Type B pancreatic cell (in vitro differentiated cells): Measurements from ENCODE around the gene CAPN5. TPM values are rescaled to one million over a fixed set of nuclear protein-coding genes. Genes with fewer than 3 reads are reported as not detected.

Source experiments
- DNase-seq: peaks from one replicate; pipeline ENCODE4 v3.0.0; 2021; ENCODE audit warnings: mixed read lengths; ENCODE audit not compliant: unreplicated experiment; ENCODE audit errors: extremely low spot score
- H3K27ac Mint-ChIP-seq: 2 replicates; pipeline ENCODE4 v1.8.0; 2021; ENCODE audit warnings: mild to moderate bottlenecking, mixed read lengths
- H3K27me3 Mint-ChIP-seq: 2 replicates; pipeline ENCODE4 v1.8.0; 2021; ENCODE audit warnings: mixed read lengths
- H3K36me3 Mint-ChIP-seq: 2 replicates; pipeline ENCODE4 v1.8.0; 2021; ENCODE audit warnings: mixed read lengths
- H3K4me1 Mint-ChIP-seq: one replicate; pipeline ENCODE4 v1.8.0; 2021; ENCODE audit warnings: mixed read lengths; ENCODE audit not compliant: unreplicated experiment
- H3K4me3 Mint-ChIP-seq: 2 replicates; pipeline ENCODE4 v1.8.0; 2021; ENCODE audit warnings: mild to moderate bottlenecking, mixed read lengths
- H3K9me3 Mint-ChIP-seq: 2 replicates; pipeline ENCODE4 v1.8.0; 2021; ENCODE audit warnings: mixed read lengths
- CTCF ChIP-seq: fragments of 200-600 bp; sonication (generic); conservative IDR thresholded peaks from 2 replicates; pipeline ENCODE4 v1.5.0; 2021; ENCODE audit warnings: antibody characterized with exemption, mild to moderate bottlenecking
- total RNA-seq: library from RNA; stranded (reverse); gene quantifications from 2 replicates; pipeline ENCODE4 v1.2.1, GENCODE V29; 2021; ENCODE audit warnings: low replicate concordance

The CAPN5 gene
- total RNA-seq, 1 donor from 2014 or later, result 18.8 TPM

GRCh38 chr11:77071671-77072605, 5.2 kb downstream of the CAPN5 start:
- Mint-ChIP-seq H3K4me3 (peak overlapping the region; percentile 27), H3K36me3 (no peaks in the 10 kb centered on the region), H3K27ac (peak overlapping the region; percentile 23), H3K4me1 (peaks cover 31% of the 10 kb centered on the region), H3K27me3 (peaks cover 6% of the 10 kb centered on the region), H3K9me3 (no peaks in the 10 kb centered on the region)
- no peak for TF ChIP-seq CTCF
- DNase-seq, result peak; percentile 63

GRCh38 chr11:77072851-77073327, 6.1 kb downstream of the CAPN5 start:
- Mint-ChIP-seq H3K27ac (peak overlapping the region; percentile 39), H3K27me3 (peaks cover 4% of the 10 kb centered on the region), H3K4me1 (peaks cover 27% of the 10 kb centered on the region), H3K4me3 (peak overlapping the region; percentile 41), H3K36me3 (no peaks in the 10 kb centered on the region), H3K9me3 (peaks cover 1% of the 10 kb centered on the region)
- DNase-seq, result peak; percentile 66
- TF ChIP-seq CTCF, result no peak

- no peaks in the 10 kb centered on the region for H3K36me3 Mint-ChIP-seq
- H3K27ac Mint-ChIP-seq, result peak overlapping the region; percentile 39
- peaks cover 4% of the 10 kb centered on the region for H3K27me3 Mint-ChIP-seq
- peaks cover 7% of the 10 kb centered on the region for H3K9me3 Mint-ChIP-seq
- TF ChIP-seq CTCF, result no peak
- peak overlapping the region; percentile 41 for H3K4me3 Mint-ChIP-seq
- DNase-seq, result peak; percentile 59
- H3K4me1 Mint-ChIP-seq, result peaks cover 27% of the 10 kb centered on the region
These were observed 6.7 kb downstream of the CAPN5 start for GRCh38 chr11:77073328-77074001.

- Mint-ChIP-seq H3K9me3 (peaks cover 7% of the 10 kb centered on the region), H3K4me3 (no peak overlapping the region), H3K36me3 (no peaks in the 10 kb centered on the region), H3K4me1 (peaks cover 27% of the 10 kb centered on the region), H3K27me3 (peaks cover 4% of the 10 kb centered on the region), H3K27ac (no peak overlapping the region)
- no peak for TF ChIP-seq CTCF
- peak; percentile 51 for DNase-seq
These were observed 7.4 kb downstream of the CAPN5 start for GRCh38 chr11:77074205-77074604.

GRCh38 chr11:77074626-77075221, 8.0 kb downstream of the CAPN5 start:
- Mint-ChIP-seq H3K27ac (no peak overlapping the region), H3K36me3 (no peaks in the 10 kb centered on the region), H3K9me3 (peaks cover 7% of the 10 kb centered on the region), H3K4me1 (peaks cover 27% of the 10 kb centered on the region), H3K4me3 (no peak overlapping the region), H3K27me3 (peaks cover 4% of the 10 kb centered on the region)
- TF ChIP-seq CTCF, result no peak
- DNase-seq, result peak; percentile 57
